ENCODE measurements around the gene C3orf62. TPM values are rescaled to one million over a fixed set of nuclear protein-coding genes. Genes with fewer than 3 reads are reported as not detected.

The C3orf62 gene
- total RNA-seq, 1 experiment from 2014 or later, result 2.1 TPM

Other genes with a start within 250 kb of the C3orf62 start
- gene IMPDH2, start 247.8 kb downstream of the C3orf62 start, total RNA-seq (2014; rRNA removed; shearing (Covaris generic)), result 105 and 128 TPM in 2 replicates
- gene QRICH1, start 183.2 kb downstream of the C3orf62 start, total RNA-seq (2014; rRNA removed; shearing (Covaris generic)), result 37.8 and 77.3 TPM in 2 replicates
- gene QARS1, start 172.5 kb downstream of the C3orf62 start, total RNA-seq (2014; rRNA removed; shearing (Covaris generic)), result 98.5 and 111 TPM in 2 replicates
- gene USP19, start 156.4 kb downstream of the C3orf62 start, total RNA-seq (2014; rRNA removed; shearing (Covaris generic)), result 21.5 and 23.8 TPM in 2 replicates
- gene LAMB2, start 144.2 kb downstream of the C3orf62 start, total RNA-seq (2014; rRNA removed; shearing (Covaris generic)), result 97.2 and 171 TPM in 2 replicates
- gene CCDC71, start 110.9 kb downstream of the C3orf62 start, total RNA-seq (2014; rRNA removed; shearing (Covaris generic)), result 23.8 and 24.7 TPM in 2 replicates
- 18.6 and 27.3 TPM in 2 replicates for gene KLHDC8B, start 105.6 kb downstream of the C3orf62 start, total RNA-seq (2014; rRNA removed; shearing (Covaris generic))
- gene USP4, start 62.8 kb upstream of the C3orf62 start, total RNA-seq (2014; rRNA removed; shearing (Covaris generic)), result 7.8 and 11.5 TPM in 2 replicates
- gene GPX1, start 81.1 kb upstream of the C3orf62 start, total RNA-seq (2014; rRNA removed; shearing (Covaris generic)), result 226 and 326 TPM in 2 replicates
- gene RHOA, start 134.7 kb upstream of the C3orf62 start, total RNA-seq (2014; rRNA removed; shearing (Covaris generic)), result 490 and 775 TPM in 2 replicates
- 21.6 and 21.7 TPM in 2 replicates for gene TCTA, start 135.2 kb upstream of the C3orf62 start, total RNA-seq (2014; rRNA removed; shearing (Covaris generic))
- 0.85 and 1.5 TPM in 2 replicates for gene AMT, start 145.2 kb upstream of the C3orf62 start, total RNA-seq (2014; rRNA removed; shearing (Covaris generic))
- 6.2 TPM in 1 of 2 replicates, not detected in the other for gene NICN1, start 152.1 kb upstream of the C3orf62 start, total RNA-seq (2014; rRNA removed; shearing (Covaris generic))
- gene DAG1, start 193.0 kb upstream of the C3orf62 start, total RNA-seq (2014; rRNA removed; shearing (Covaris generic)), result 52.1 and 69.5 TPM in 2 replicates

Data from SJSA1 (cell line).